SK-N-SH (cell line): ENCODE data around the gene CHST3.

Experiments used
- CTCF ChIP-seq: fragments of 200-600 bp; sonication (generic); IDR thresholded peaks from 2 replicates; pipeline ENCODE4 v1.6.1; 2017; ENCODE audit warnings: antibody characterized with exemption, mild to moderate bottlenecking, moderate library complexity
- EP300 ChIP-seq, 2 experiments: IDR thresholded peaks; 2 replicates each; pipeline versions ENCODE4 v1.4.0 to v1.6.1; 2012; ENCODE audit warnings: borderline replicate concordance in 1 of 2, low read depth in 1 of 2, low read length in 1 of 2
- GABPA ChIP-seq: IDR thresholded peaks from 2 replicates; pipeline ENCODE4 v1.4.0; 2012; ENCODE audit warnings: low read depth, mild to moderate bottlenecking
- RAD21 ChIP-seq: IDR thresholded peaks from 2 replicates; pipeline ENCODE4 v1.6.1; 2012; ENCODE audit warnings: mild to moderate bottlenecking, low read length
- REST ChIP-seq: IDR thresholded peaks from 2 replicates; pipeline ENCODE4 v1.6.1; 2012; ENCODE audit warnings: mild to moderate bottlenecking, low read depth, low read length, moderate library complexity
- SIN3A ChIP-seq: IDR thresholded peaks from 2 replicates; pipeline ENCODE4 v1.6.1; 2012; ENCODE audit warnings: low read depth, mild to moderate bottlenecking, low read length, moderate library complexity, borderline replicate concordance
- TAF1 ChIP-seq: IDR thresholded peaks from 2 replicates; pipeline ENCODE4 v1.6.1; 2012; ENCODE audit warnings: low read depth, mild to moderate bottlenecking, low read length, moderate library complexity, borderline replicate concordance

- TF ChIP-seq CTCF (no peak), TAF1 (no peak), RAD21 (no peak), REST (no peak), EP300 (IDR thresholded peaks at IDR 0.05; ENCODE audit: borderline replicate concordance in 1 of 2, low read depth in 1 of 2, low read length in 1 of 2) (no peak), GABPA (no peak), SIN3A (no peak)
Observed at GRCh38 chr10:71921324-71922027, 42.7 kb upstream of the CHST3 start.
